Tibial nerve (tissue), 4 donors: ENCODE results near the gene STK39. TPM values are rescaled to one million over a fixed set of nuclear protein-coding genes. Genes with fewer than 3 reads are reported as not detected.

Experiments used
- DNase-seq, 2 donors: peaks; one replicate each; pipeline ENCODE4 v3.0.0-alpha.2; 2019; ENCODE audit warnings: low spot score in 2 of 2
- H3K27ac ChIP-seq, 4 donors: fragments of 200-600 bp; sonication (generic) in 3 of 4; one replicate each; pipeline ENCODE4 v1.5.1; 2017 to 2019; ENCODE audit warnings: mild to moderate bottlenecking in 1 of 4
- H3K27me3 ChIP-seq, 2 donors: fragments of 200-600 bp; sonication (generic) in 1 of 2; one replicate each; pipeline versions ENCODE4 v1.5.1 to v1.6.0; 2017 to 2019
- H3K36me3 ChIP-seq, 3 donors: fragments of 200-600 bp; sonication (generic); one replicate each; pipeline ENCODE4 v1.5.1; 2018 to 2019
- H3K4me1 ChIP-seq, 4 donors: fragments of 200-600 bp; sonication (generic) in 3 of 4; one replicate each; pipeline ENCODE4 v1.5.1; 2017 to 2019
- H3K4me3 ChIP-seq, 4 donors: fragments of 200-600 bp; sonication (generic) in 3 of 4; one replicate each; pipeline ENCODE4 v1.5.1; 2017 to 2019; ENCODE audit warnings: mild to moderate bottlenecking in 1 of 4, moderate library complexity in 1 of 4
- H3K9me3 ChIP-seq, 4 donors: fragments of 200-600 bp; sonication (generic) in 3 of 4; one replicate each; pipeline ENCODE4 v1.5.1; 2017 to 2019
- EP300 ChIP-seq, 2 donors: sonication (generic); formaldehyde crosslinking; IDR thresholded peaks; one replicate each; pipeline ENCODE4 v1.6.1; 2017; ENCODE audit warnings: antibody characterized with exemption in 2 of 2, mild to moderate bottlenecking in 1 of 2
- POLR2A ChIP-seq, 2 donors: fragments of 450-650 bp; IDR thresholded peaks; one replicate each; pipeline ENCODE4 v1.6.1; 2017; ENCODE audit warnings: antibody characterized with exemption in 2 of 2, mild to moderate bottlenecking in 2 of 2, moderate library complexity in 2 of 2
- WGBS, 2 donors: methylation state at CpG; one replicate each; pipeline ENCODE4 v1.1.5; 2018; 5-methylcytosine and 5-hydroxymethylcytosine counted together
- total RNA-seq, 4 donors: library from RNA; depleted of rRNA; stranded (reverse); fragments of >200 nt; gene quantifications; one replicate each; pipeline ENCODE4 v1.1.0, GENCODE V29; 2016
- TF ChIP-seq, protein P1 (sequence below), 5 experiments: fragments of 200-600 bp in 3 of 5; fragments of 450-650 bp in 2 of 5; sonication (generic) in 3 of 5; IDR thresholded peaks; one replicate each; pipeline ENCODE4 v1.5.1; 2016 to 2019; ENCODE audit warnings: antibody characterized with exemption in 5 of 5, mild to moderate bottlenecking in 3 of 5, moderate library complexity in 2 of 5

Gene STK39
- total RNA-seq, 4 donors from 2014 or later = 8.5 to 13.5 (median 12.0) TPM

GRCh38 chr2:168175469-168175868 is 71.9 kb downstream of the STK39 start:
- no peaks in the 10 kb centered on the region for H3K9me3 ChIP-seq
- peaks cover 0 to 13% (median 5%) of the 10 kb centered on the region in 4 donors for H3K4me1 ChIP-seq
- no peaks in the 10 kb centered on the region for H3K27me3 ChIP-seq
- no peak overlapping the region for H3K4me3 ChIP-seq
- DNase-seq = no peak
- 86 to 97% methylated on average over 5 of the region's 5 CpGs for WGBS, 2 donors
- TF ChIP-seq POLR2A (IDR thresholded peaks at IDR 0.05) = no peak
- TF ChIP-seq, protein P1, sequence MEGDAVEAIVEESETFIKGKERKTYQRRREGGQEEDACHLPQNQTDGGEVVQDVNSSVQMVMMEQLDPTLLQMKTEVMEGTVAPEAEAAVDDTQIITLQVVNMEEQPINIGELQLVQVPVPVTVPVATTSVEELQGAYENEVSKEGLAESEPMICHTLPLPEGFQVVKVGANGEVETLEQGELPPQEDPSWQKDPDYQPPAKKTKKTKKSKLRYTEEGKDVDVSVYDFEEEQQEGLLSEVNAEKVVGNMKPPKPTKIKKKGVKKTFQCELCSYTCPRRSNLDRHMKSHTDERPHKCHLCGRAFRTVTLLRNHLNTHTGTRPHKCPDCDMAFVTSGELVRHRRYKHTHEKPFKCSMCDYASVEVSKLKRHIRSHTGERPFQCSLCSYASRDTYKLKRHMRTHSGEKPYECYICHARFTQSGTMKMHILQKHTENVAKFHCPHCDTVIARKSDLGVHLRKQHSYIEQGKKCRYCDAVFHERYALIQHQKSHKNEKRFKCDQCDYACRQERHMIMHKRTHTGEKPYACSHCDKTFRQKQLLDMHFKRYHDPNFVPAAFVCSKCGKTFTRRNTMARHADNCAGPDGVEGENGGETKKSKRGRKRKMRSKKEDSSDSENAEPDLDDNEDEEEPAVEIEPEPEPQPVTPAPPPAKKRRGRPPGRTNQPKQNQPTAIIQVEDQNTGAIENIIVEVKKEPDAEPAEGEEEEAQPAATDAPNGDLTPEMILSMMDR (IDR thresholded peaks at IDR 0.05) = no peak
- no peak for TF ChIP-seq EP300 (IDR thresholded peaks at IDR 0.05)
- H3K36me3 ChIP-seq = no peaks in the 10 kb centered on the region
- no peak overlapping the region for H3K27ac ChIP-seq

DNA sequence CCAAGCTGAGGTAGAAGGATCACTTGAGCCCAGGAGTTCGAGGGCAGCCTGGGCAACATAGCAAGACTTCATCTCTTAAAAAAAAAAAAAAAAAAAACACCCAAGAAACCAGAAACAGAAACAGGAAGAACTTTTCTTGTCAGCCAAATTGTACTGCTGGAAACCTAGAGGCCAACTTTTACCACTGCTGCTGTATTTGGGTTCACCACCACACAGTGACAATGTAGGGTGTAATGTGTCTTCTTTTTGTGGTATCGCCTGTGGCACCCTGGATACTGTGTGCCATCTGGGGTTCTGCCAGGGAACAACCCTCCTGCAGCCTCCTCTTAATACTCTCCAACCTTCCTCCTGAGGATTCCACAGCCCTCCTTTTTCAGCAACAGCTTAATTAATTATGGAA is 72.6 kb downstream of the STK39 start:
- no peaks in the 10 kb centered on the region for H3K27me3 ChIP-seq
- TF ChIP-seq, protein P1 (IDR thresholded peaks at IDR 0.05) = no peak
- no peak for TF ChIP-seq POLR2A (IDR thresholded peaks at IDR 0.05)
- no peak for TF ChIP-seq EP300 (IDR thresholded peaks at IDR 0.05)
- no peak for DNase-seq
- H3K4me3 ChIP-seq = no peak overlapping the region
- H3K27ac ChIP-seq = no peak overlapping the region
- WGBS, 2 donors = 94 to 97% methylated on average over 2 of the region's 2 CpGs
- no peaks in the 10 kb centered on the region for H3K36me3 ChIP-seq
- no peaks in the 10 kb centered on the region for H3K9me3 ChIP-seq
- H3K4me1 ChIP-seq = peaks cover 0 to 13% (median 5%) of the 10 kb centered on the region in 4 donors

DNA sequence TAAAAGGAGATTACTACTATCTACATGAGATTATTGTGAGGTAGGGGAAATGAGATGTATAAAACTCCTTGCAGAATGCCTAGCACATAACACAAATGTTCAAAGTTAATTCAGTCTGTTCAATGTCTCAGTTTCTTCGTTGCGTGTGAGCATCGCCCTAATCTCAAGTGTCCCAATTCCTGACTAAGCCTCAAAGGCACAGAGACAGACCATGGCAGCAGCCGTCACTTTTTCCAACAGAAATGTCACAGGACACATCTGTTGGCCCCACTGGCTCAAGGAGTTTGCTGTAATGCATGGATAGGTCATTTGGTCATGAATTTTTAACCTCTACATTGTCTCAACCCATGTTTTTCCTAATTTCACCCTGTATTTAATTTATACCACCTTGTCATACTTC is 75.3 kb downstream of the STK39 start:
- DNase-seq = no peak
- no peaks in the 10 kb centered on the region for H3K27me3 ChIP-seq
- WGBS, 2 donors = 98% methylated on average over 4 of the region's 4 CpGs

GRCh38 chr2:168171059-168171762 is 76.2 kb downstream of the STK39 start:
- Histone ChIP-seq H3K9me3 (no peaks in the 10 kb centered on the region), H3K36me3 (no peaks in the 10 kb centered on the region), H3K4me3 (no peak overlapping the region), H3K27ac (no peak overlapping the region), H3K4me1 (no peaks in the 10 kb centered on the region), H3K27me3 (no peaks in the 10 kb centered on the region)
- 83 to 91% methylated on average over 7 of the region's 7 CpGs for WGBS, 2 donors
- no peak for DNase-seq
- TF ChIP-seq EP300 (IDR thresholded peaks at IDR 0.05) (no peak), POLR2A (IDR thresholded peaks at IDR 0.05) (no peak)
- TF ChIP-seq, protein P1 (IDR thresholded peaks at IDR 0.05) = no peak

More for the DNA sequence above, 75.3 kb downstream of the STK39 start:
- no peaks in the 10 kb centered on the region for H3K36me3 ChIP-seq
- H3K4me3 ChIP-seq = no peak overlapping the region
- no peak overlapping the region for H3K27ac ChIP-seq
- TF ChIP-seq POLR2A (IDR thresholded peaks at IDR 0.05) = no peak
- no peaks in the 10 kb centered on the region for H3K4me1 ChIP-seq
- H3K9me3 ChIP-seq = no peaks in the 10 kb centered on the region

DNA sequence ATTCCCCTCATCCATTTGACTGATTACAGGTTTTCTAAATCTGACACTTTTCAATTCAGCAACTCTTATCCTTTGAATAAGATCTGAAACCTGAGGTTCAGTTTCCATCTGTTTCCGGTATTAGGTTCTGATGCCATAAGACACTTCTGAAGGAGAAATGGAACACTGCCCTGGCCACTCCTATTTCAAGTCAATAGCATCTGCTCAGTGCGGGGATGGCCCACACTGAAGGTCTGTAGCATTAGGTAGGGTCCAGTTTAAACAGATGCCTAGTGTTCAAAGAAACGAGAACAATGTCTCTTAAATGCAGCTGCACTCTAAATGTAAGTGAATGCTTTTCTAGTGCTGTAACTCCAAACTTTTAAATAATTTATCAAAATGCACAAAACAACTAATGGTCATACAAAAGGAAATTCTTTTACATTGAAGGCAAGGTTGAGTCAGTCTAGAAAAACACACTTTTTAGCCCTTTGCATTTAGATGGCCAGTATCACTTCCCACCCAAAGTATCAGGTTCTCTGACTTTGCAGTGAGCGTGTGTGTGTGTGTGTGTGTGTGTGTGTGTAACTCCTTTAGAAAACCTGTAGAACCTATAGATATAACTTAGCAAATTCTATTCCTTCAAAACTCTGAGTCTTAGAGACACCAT is 78.2 kb downstream of the STK39 start:
- no peak overlapping the region for H3K27ac ChIP-seq
- no peaks in the 10 kb centered on the region for H3K36me3 ChIP-seq
- no peaks in the 10 kb centered on the region for H3K27me3 ChIP-seq
- DNase-seq = no peak
- TF ChIP-seq, protein P1 (IDR thresholded peaks at IDR 0.05) = no peak
- no peak for TF ChIP-seq EP300 (IDR thresholded peaks at IDR 0.05)
- TF ChIP-seq POLR2A (IDR thresholded peaks at IDR 0.05) = no peak
- peaks cover 0 to 11% (median 0%) of the 10 kb centered on the region in 4 donors for H3K4me1 ChIP-seq
- H3K9me3 ChIP-seq = no peaks in the 10 kb centered on the region
- no peak overlapping the region for H3K4me3 ChIP-seq
- WGBS, 2 donors = 75 to 81% methylated on average over 4 of the region's 4 CpGs
